SK-N-SH (cell line): ENCODE measurements around the gene SLC25A51. TPM values are rescaled to one million over a fixed set of nuclear protein-coding genes. Genes with fewer than 3 reads are reported as not detected.

Source experiments
- CTCF ChIA-PET: fragments of 300-600, 350-600 bp; formaldehyde crosslinking; extraction: SDS; loops from one replicate; lab custom pipeline; 2021; lab: Yijun Ruan, JAX
- POLR2A ChIA-PET: fragments of 350-600 bp; sonication (Branson Sonifier 250); formaldehyde crosslinking; extraction: SDS; loops from one replicate; lab custom pipeline; 2020; ENCODE audit warnings: antibody characterized with exemption, inconsistent platforms; lab: Yijun Ruan, JAX
- DNase-seq: peaks from one replicate; pipeline ENCODE4 v3.0.0; 2012
- H2AFZ ChIP-seq: fragments of 200-600 bp; sonication (generic); 2 replicates; pipeline ENCODE4 v1.8.1; 2016; ENCODE audit warnings: antibody characterized with exemption, mild to moderate bottlenecking, low read depth
- H3F3A ChIP-seq: fragments of 200-600 bp; sonication (generic); replicated peaks from 2 replicates; pipeline ENCODE3; 2016; ENCODE audit warnings: antibody characterized with exemption, mild to moderate bottlenecking; ENCODE audit not compliant: insufficient read depth
- H3K27ac ChIP-seq, 2 experiments: fragments of 200-500 bp in 1 of 2; fragments of 200-600 bp in 1 of 2; sonication (Bioruptor generic) in 1 of 2; sonication (generic), shearing (Covaris generic) in 1 of 2; 2 replicates each; pipeline versions ENCODE4 v1.5.1 to v1.6.1; 2014 to 2016; ENCODE audit warnings: low read depth in 2 of 2, inconsistent platforms in 1 of 2, low read length in 1 of 2, mild to moderate bottlenecking in 1 of 2, mixed read lengths in 1 of 2
- H3K27me3 ChIP-seq: fragments of 200-600 bp; sonication (generic), shearing (Covaris generic); 2 replicates; pipeline ENCODE4 v1.6.1; 2016; ENCODE audit warnings: mixed run types; ENCODE audit not compliant: insufficient read depth
- H3K36me3 ChIP-seq, 2 experiments: fragments of 200-500 bp in 1 of 2; fragments of 200-600 bp in 1 of 2; sonication (Bioruptor generic) in 1 of 2; sonication (generic) in 1 of 2; replicated peaks in 1 of 2; 2 replicates each; pipeline versions ENCODE3 to v1.5.1; 2014 to 2016; ENCODE audit warnings: low read length in 1 of 2, mild to moderate bottlenecking in 1 of 2; ENCODE audit not compliant: insufficient read depth in 2 of 2, control insufficient read depth in 1 of 2
- H3K4me1 ChIP-seq, 2 experiments: fragments of 200-500 bp in 1 of 2; fragments of 200-600 bp in 1 of 2; sonication (Bioruptor generic) in 1 of 2; sonication (generic), shearing (Covaris generic) in 1 of 2; 2 replicates each; pipeline versions ENCODE4 v1.5.1 to v1.6.1; 2014 to 2016; ENCODE audit warnings: low read depth in 1 of 2, low read length in 1 of 2, mixed run types in 1 of 2; ENCODE audit not compliant: insufficient read depth in 2 of 2, control insufficient read depth in 1 of 2
- H3K4me2 ChIP-seq: fragments of 200-600 bp; sonication (generic), shearing (Covaris generic); 2 replicates; pipeline ENCODE4 v1.6.1; 2017; ENCODE audit warnings: mixed run types
- H3K4me3 ChIP-seq, 2 experiments: fragments of 200-500 bp in 1 of 2; fragments of 200-600 bp in 1 of 2; sonication (Bioruptor generic) in 1 of 2; sonication (generic), shearing (Covaris generic) in 1 of 2; 2 replicates each; pipeline versions ENCODE4 v1.5.1 to v1.8.1; 2014 to 2016; ENCODE audit warnings: low read depth in 2 of 2, inconsistent platforms in 1 of 2, low read length in 1 of 2, mild to moderate bottlenecking in 1 of 2, mixed read lengths in 1 of 2, moderate library complexity in 1 of 2
- H3K79me2 ChIP-seq: fragments of 200-600 bp; sonication (generic); 2 replicates; pipeline ENCODE4 v1.8.1; 2017; ENCODE audit warnings: mild to moderate bottlenecking; ENCODE audit not compliant: insufficient read depth
- H3K9ac ChIP-seq: fragments of 200-600 bp; sonication (generic); 2 replicates; pipeline ENCODE4 v1.6.1; 2017; ENCODE audit warnings: mixed run types
- H3K9me2 ChIP-seq: fragments of 200-600 bp; sonication (generic); 2 replicates; pipeline ENCODE4 v1.6.1; 2017; ENCODE audit warnings: mixed run types
- H3K9me3 ChIP-seq: fragments of 200-600 bp; sonication (generic); 2 replicates; pipeline ENCODE4 v1.6.1; 2017; ENCODE audit warnings: mixed run types, mild to moderate bottlenecking, moderate library complexity
- H4K20me1 ChIP-seq: fragments of 200-600 bp; sonication (generic); 2 replicates; pipeline ENCODE4 v1.6.1; 2017; ENCODE audit warnings: mild to moderate bottlenecking, mixed run types; ENCODE audit not compliant: insufficient read depth
- CHD2 ChIP-seq: fragments of 150-350 bp; IDR thresholded peaks from 2 replicates; pipeline ENCODE4 v1.6.1; 2018; ENCODE audit warnings: low read length; ENCODE audit not compliant: partially characterized antibody
- ELF1 ChIP-seq: IDR thresholded peaks from 2 replicates; pipeline ENCODE4 v1.4.0; 2012
- EP300 ChIP-seq, 2 experiments: IDR thresholded peaks; 2 replicates each; pipeline versions ENCODE4 v1.4.0 to v1.6.1; 2012; ENCODE audit warnings: borderline replicate concordance in 1 of 2, low read depth in 1 of 2, low read length in 1 of 2
- EZH2phosphoT487 ChIP-seq: fragments of 200-600 bp; sonication (generic); IDR thresholded peaks from 2 replicates; pipeline ENCODE4 v1.6.1; 2017; ENCODE audit warnings: low read depth, mixed run types, mild to moderate bottlenecking, antibody characterized with exemption, moderate library complexity, borderline replicate concordance
- FOSL2 ChIP-seq: IDR thresholded peaks from 2 replicates; pipeline ENCODE4 v1.4.0; 2012; ENCODE audit warnings: low read depth, mild to moderate bottlenecking, moderate library complexity, borderline replicate concordance
- FOXJ3 ChIP-seq: sonication (generic); formaldehyde crosslinking; IDR thresholded peaks from 2 replicates; pipeline ENCODE4 v1.5.1; 2020; ENCODE audit warnings: mild to moderate bottlenecking, missing genetic modification reagents
- GATA2 ChIP-seq: sonication (generic); formaldehyde crosslinking; IDR thresholded peaks from 2 replicates; pipeline ENCODE4 v1.5.0; 2020; ENCODE audit warnings: mild to moderate bottlenecking, missing genetic modification reagents
- MXI1 ChIP-seq: IDR thresholded peaks from 2 replicates; pipeline ENCODE4 v1.6.1; 2012; ENCODE audit warnings: mild to moderate bottlenecking, low read depth, low read length, improper control_type of control experiment
- NFIC ChIP-seq: IDR thresholded peaks from 2 replicates; pipeline ENCODE4 v1.4.0; 2012; ENCODE audit warnings: borderline replicate concordance
- NRF1 ChIP-seq: IDR thresholded peaks from 2 replicates; pipeline ENCODE4 v1.6.1; 2012; ENCODE audit warnings: low read depth, mild to moderate bottlenecking, low read length
- SIN3A ChIP-seq: IDR thresholded peaks from 2 replicates; pipeline ENCODE4 v1.6.1; 2012; ENCODE audit warnings: low read depth, mild to moderate bottlenecking, low read length, moderate library complexity, borderline replicate concordance
- SMC3 ChIP-seq: IDR thresholded peaks from 2 replicates; pipeline ENCODE4 v1.6.1; 2012; ENCODE audit warnings: low read depth, low read length, improper control_type of control experiment
- TCF12 ChIP-seq: IDR thresholded peaks from 2 replicates; pipeline ENCODE4 v1.4.0; 2012
- WGBS: methylation state at CpG from one replicate; pipeline ENCODE4 v1.1.6; 2017; ENCODE audit warnings: low lambda C conversion rate; 5-methylcytosine and 5-hydroxymethylcytosine counted together
- polyA plus RNA-seq, 3 experiments: library from polyadenylated mRNA; depleted of rRNA; stranded (reverse); fragments of >200 nt; gene quantifications; 2 replicates each; pipeline ENCODE4 v1.2.3, GENCODE V29; 2012
- TF ChIP-seq, protein P1 (sequence below): IDR thresholded peaks from 2 replicates; pipeline ENCODE4 v1.4.0; 2012; ENCODE audit warnings: low read depth, borderline replicate concordance
- TF ChIP-seq, protein P2 (sequence below): IDR thresholded peaks from 2 replicates; pipeline ENCODE4 v1.4.0; 2012; ENCODE audit warnings: low read depth, borderline replicate concordance
- TF ChIP-seq, protein P3 (sequence below): fragments of 150-350 bp; IDR thresholded peaks from 2 replicates; pipeline ENCODE4 v1.6.1; 2016; ENCODE audit warnings: mild to moderate bottlenecking, low read depth, low read length

Gene SLC25A51
- polyA plus RNA-seq, 1 of the 3 experiments (the other 2 are of a cell fraction), result 13.3 TPM

DNA sequence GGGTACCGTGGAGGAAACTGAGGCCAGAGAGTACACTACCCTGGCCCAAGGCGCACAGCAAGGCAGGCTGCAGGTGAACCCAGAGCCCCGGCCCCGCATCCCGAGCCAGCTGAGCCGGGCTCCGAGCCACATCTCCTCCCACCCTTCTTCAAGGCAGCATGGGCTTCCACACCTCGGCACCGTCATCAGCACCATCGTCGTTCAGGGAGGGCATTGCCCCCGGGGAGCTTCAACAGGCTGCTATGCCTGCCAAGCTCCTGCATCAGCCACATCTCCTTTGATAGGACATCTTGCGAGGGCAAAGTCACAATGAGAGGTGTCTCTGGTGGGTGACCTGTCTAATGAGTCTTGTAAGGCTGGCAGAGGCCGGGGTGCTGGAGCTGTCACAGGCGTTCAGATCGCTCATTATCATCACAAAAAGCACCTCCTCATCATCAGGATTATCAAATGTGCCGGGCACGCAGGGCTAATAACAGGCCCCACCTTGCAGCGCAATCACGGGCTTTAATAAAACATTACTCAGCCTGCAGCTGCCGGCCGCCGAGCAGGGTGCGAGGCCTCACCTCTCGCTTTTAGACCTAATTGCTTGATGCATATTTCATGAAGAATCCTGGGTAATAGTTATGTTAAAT lies 20.0 kb upstream of the SLC25A51 start:
- Histone ChIP-seq H3K9ac (no peak overlapping the region), H3K27me3 (no peaks in the 10 kb centered on the region), H4K20me1 (peaks cover 3% of the 10 kb centered on the region; the same call in 1 of the 2 replicates), H3K36me3 (peaks cover 5 to 30% of the 10 kb centered on the region in 2 experiments), H3K9me3 (no peaks in the 10 kb centered on the region), H3K4me1 (peaks cover 15 to 74% of the 10 kb centered on the region in 2 experiments; a peak in 3 of 4 replicates), H3K79me2 (peaks cover 72% of the 10 kb centered on the region), H3K27ac (no peak overlapping the region), H3K4me3 (no peak overlapping the region), H3K9me2 (no peaks in the 10 kb centered on the region), H2AFZ (no peak overlapping the region), H3K4me2 (no peak overlapping the region), H3F3A (no peaks in the 10 kb centered on the region)
- POLR2A ChIA-PET, result no interaction called here
- 92% methylated on average over 13 of the region's 25 CpGs for WGBS
- no peak for DNase-seq
- CTCF ChIA-PET, result interaction anchor here (0.9 to 4.2 kb wide), 4 partner anchors 10 to 440 kb away, joined by 3 to 40 read pairs (median 4); no protein-coding TSS in a partner anchor
- TF ChIP-seq CHD2, result no peak
- no peak for TF ChIP-seq EP300 (IDR thresholded peaks at IDR 0.05; ENCODE audit: borderline replicate concordance in 1 of 2, low read depth in 1 of 2, low read length in 1 of 2)
- no peak for TF ChIP-seq FOXJ3 (CRISPR knock-in tag)
- TF ChIP-seq NRF1, result no peak
- TF ChIP-seq SMC3, result no peak
- TF ChIP-seq, protein P1, sequence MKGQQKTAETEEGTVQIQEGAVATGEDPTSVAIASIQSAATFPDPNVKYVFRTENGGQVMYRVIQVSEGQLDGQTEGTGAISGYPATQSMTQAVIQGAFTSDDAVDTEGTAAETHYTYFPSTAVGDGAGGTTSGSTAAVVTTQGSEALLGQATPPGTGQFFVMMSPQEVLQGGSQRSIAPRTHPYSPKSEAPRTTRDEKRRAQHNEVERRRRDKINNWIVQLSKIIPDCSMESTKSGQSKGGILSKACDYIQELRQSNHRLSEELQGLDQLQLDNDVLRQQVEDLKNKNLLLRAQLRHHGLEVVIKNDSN, result no peak
- TF ChIP-seq, protein P2, sequence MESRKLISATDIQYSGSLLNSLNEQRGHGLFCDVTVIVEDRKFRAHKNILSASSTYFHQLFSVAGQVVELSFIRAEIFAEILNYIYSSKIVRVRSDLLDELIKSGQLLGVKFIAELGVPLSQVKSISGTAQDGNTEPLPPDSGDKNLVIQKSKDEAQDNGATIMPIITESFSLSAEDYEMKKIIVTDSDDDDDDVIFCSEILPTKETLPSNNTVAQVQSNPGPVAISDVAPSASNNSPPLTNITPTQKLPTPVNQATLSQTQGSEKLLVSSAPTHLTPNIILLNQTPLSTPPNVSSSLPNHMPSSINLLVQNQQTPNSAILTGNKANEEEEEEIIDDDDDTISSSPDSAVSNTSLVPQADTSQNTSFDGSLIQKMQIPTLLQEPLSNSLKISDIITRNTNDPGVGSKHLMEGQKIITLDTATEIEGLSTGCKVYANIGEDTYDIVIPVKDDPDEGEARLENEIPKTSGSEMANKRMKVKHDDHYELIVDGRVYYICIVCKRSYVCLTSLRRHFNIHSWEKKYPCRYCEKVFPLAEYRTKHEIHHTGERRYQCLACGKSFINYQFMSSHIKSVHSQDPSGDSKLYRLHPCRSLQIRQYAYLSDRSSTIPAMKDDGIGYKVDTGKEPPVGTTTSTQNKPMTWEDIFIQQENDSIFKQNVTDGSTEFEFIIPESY, result no peak
- no peak for TF ChIP-seq ELF1
- TF ChIP-seq TCF12, result no peak
- no peak for TF ChIP-seq GATA2 (CRISPR knock-in tag)
- no peak for TF ChIP-seq EZH2phosphoT487
- no peak for TF ChIP-seq MXI1
- TF ChIP-seq SIN3A, result no peak
- TF ChIP-seq NFIC, result no peak
- no peak for TF ChIP-seq FOSL2
- TF ChIP-seq, protein P3, sequence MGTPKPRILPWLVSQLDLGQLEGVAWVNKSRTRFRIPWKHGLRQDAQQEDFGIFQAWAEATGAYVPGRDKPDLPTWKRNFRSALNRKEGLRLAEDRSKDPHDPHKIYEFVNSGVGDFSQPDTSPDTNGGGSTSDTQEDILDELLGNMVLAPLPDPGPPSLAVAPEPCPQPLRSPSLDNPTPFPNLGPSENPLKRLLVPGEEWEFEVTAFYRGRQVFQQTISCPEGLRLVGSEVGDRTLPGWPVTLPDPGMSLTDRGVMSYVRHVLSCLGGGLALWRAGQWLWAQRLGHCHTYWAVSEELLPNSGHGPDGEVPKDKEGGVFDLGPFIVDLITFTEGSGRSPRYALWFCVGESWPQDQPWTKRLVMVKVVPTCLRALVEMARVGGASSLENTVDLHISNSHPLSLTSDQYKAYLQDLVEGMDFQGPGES, result no peak
